DND-41 (cell line): ENCODE data around the gene GATB.

Source experiments
- CTCF ChIP-seq: IDR thresholded peaks from 2 replicates; pipeline ENCODE4 v1.5.1; 2012; ENCODE audit warnings: borderline replicate concordance, low read length, moderate library complexity, mild to moderate bottlenecking; ENCODE audit not compliant: poor library complexity, severe bottlenecking; ENCODE audit errors: extremely low read depth
- EZH2 ChIP-seq: IDR thresholded peaks from 3 replicates; pipeline ENCODE4 v1.6.1; 2012; ENCODE audit warnings: borderline replicate concordance, low read depth, mild to moderate bottlenecking, moderate library complexity, low read length, inconsistent platforms; ENCODE audit not compliant: severe bottlenecking

GRCh38 chr4:151715881-151716280 is 44.9 kb downstream of the GATB start:
- no peak for TF ChIP-seq EZH2
- TF ChIP-seq CTCF = no peak
